Measurements from ENCODE around the gene TRIM43.
"Not testable (repeated sequence)": the region's sequence is repeated elsewhere in the genome, so short reads cannot be mapped to it uniquely, and the experiment has no call there.

GRCh38 chr2:95630987-95631386 is 39.2 kb downstream of the TRIM43 start:
- TF ChIP-seq SP1 (IDR thresholded peaks at IDR 0.05); CTCF (IDR thresholded peaks at IDR 0.05; ENCODE audit: low read depth, low read length, missing input control); RAD21 (IDR thresholded peaks at IDR 0.05); EGR1 (IDR thresholded peaks at IDR 0.05; ENCODE audit: low read depth in 2 of 2); TAF1 (conservative IDR thresholded peaks at IDR 0.05): not testable (repeated sequence)
- TF ChIP-seq, protein P1, sequence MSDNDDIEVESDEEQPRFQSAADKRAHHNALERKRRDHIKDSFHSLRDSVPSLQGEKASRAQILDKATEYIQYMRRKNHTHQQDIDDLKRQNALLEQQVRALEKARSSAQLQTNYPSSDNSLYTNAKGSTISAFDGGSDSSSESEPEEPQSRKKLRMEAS (IDR thresholded peaks at IDR 0.05): not testable (repeated sequence)
- TF ChIP-seq, protein P2, sequence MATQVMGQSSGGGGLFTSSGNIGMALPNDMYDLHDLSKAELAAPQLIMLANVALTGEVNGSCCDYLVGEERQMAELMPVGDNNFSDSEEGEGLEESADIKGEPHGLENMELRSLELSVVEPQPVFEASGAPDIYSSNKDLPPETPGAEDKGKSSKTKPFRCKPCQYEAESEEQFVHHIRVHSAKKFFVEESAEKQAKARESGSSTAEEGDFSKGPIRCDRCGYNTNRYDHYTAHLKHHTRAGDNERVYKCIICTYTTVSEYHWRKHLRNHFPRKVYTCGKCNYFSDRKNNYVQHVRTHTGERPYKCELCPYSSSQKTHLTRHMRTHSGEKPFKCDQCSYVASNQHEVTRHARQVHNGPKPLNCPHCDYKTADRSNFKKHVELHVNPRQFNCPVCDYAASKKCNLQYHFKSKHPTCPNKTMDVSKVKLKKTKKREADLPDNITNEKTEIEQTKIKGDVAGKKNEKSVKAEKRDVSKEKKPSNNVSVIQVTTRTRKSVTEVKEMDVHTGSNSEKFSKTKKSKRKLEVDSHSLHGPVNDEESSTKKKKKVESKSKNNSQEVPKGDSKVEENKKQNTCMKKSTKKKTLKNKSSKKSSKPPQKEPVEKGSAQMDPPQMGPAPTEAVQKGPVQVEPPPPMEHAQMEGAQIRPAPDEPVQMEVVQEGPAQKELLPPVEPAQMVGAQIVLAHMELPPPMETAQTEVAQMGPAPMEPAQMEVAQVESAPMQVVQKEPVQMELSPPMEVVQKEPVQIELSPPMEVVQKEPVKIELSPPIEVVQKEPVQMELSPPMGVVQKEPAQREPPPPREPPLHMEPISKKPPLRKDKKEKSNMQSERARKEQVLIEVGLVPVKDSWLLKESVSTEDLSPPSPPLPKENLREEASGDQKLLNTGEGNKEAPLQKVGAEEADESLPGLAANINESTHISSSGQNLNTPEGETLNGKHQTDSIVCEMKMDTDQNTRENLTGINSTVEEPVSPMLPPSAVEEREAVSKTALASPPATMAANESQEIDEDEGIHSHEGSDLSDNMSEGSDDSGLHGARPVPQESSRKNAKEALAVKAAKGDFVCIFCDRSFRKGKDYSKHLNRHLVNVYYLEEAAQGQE (IDR thresholded peaks at IDR 0.05): not testable (repeated sequence)
